T-cell (primary cell): Measurements from ENCODE around the gene LTBP2. TPM values are rescaled to one million over a fixed set of nuclear protein-coding genes. Genes with fewer than 3 reads are reported as not detected.
A peak's percentile ranks its signal among the peaks of the same experiment; 100 is the strongest.

Experiments
- ATAC-seq, 4 experiments: fragments of 200-7000 bp in 3 of 4; fragments of 150-1000 bp in 1 of 4; cut with Tn5 transposase; replicated peaks in 1 of 4; 1 replicate in 3 of 4; 2 replicates in 1 of 4; pipeline ENCODE4 v1.10.0; 2021; ENCODE audit warnings: moderate library complexity in 3 of 4, mild to moderate bottlenecking in 2 of 4, moderate number of reproducible peaks in 1 of 4
- CTCF ChIA-PET, 2 donors: fragments of 300-600 bp; sonication (Branson Sonifier 250); formaldehyde crosslinking; loops; one replicate each; lab custom pipeline; 2022; ENCODE audit warnings: antibody characterized with exemption in 2 of 2; lab: Charles Lee
- POLR2A ChIA-PET, 2 donors: fragments of 300-600 bp; sonication (Branson Sonifier 250); formaldehyde crosslinking; loops; one replicate each; lab custom pipeline; 2022; ENCODE audit warnings: antibody characterized with exemption in 2 of 2; lab: Charles Lee
- DNase-seq, 35 experiments: peaks; one replicate each; pipeline versions ENCODE4 v3.0.0 to v3.0.0-alpha.2; 2013 to 2023
- H3K27ac ChIP-seq: one replicate; pipeline ENCODE4 v1.5.1; 2013; ENCODE audit warnings: low read length
- H3K27me3 ChIP-seq, 2 experiments: replicated peaks in 1 of 2; 1 replicate in 1 of 2; 2 replicates in 1 of 2; pipeline versions ENCODE4 v1.6.1 to v1.7.0; 2013; ENCODE audit warnings: low read length in 1 of 2, mixed read lengths in 1 of 2; ENCODE audit not compliant: control insufficient read depth in 2 of 2, insufficient read depth in 2 of 2; ENCODE audit errors: extremely low read depth in 1 of 2
- H3K36me3 ChIP-seq, 2 donors: 1 replicate in 1 of 2; 2 replicates in 1 of 2; pipeline versions ENCODE4 v1.6.1 to v1.7.0; 2013; ENCODE audit warnings: low read length in 1 of 2; ENCODE audit not compliant: control insufficient read depth in 2 of 2, insufficient read depth in 1 of 2; ENCODE audit errors: extremely low read depth in 1 of 2
- H3K4me1 ChIP-seq, 2 experiments: 1 replicate in 1 of 2; 2 replicates in 1 of 2; pipeline versions ENCODE4 v1.6.1 to v1.7.0; 2013; ENCODE audit warnings: low read length in 2 of 2, mixed read lengths in 1 of 2; ENCODE audit not compliant: insufficient read depth in 2 of 2, control insufficient read depth in 1 of 2; ENCODE audit errors: extremely low read depth in 1 of 2
- H3K4me3 ChIP-seq, 2 donors: 1 replicate in 1 of 2; 2 replicates in 1 of 2; pipeline versions ENCODE4 v1.5.1 to v1.7.0; 2013; ENCODE audit warnings: mild to moderate bottlenecking in 2 of 2, low read length in 1 of 2, moderate library complexity in 1 of 2; ENCODE audit not compliant: control insufficient read depth in 1 of 2; ENCODE audit errors: extremely low read depth in 1 of 2
- H3K9me3 ChIP-seq: 2 replicates; pipeline ENCODE4 v1.7.0; 2013
- H3K27ac Mint-ChIP-seq, 2 donors: one replicate each; pipeline ENCODE4 v1.8.0; 2020 to 2021; ENCODE audit warnings: mild to moderate bottlenecking in 2 of 2, mixed read lengths in 2 of 2
- H3K27me3 Mint-ChIP-seq, 2 donors: one replicate each; pipeline ENCODE4 v1.8.0; 2021 to 2022; ENCODE audit warnings: mixed read lengths in 2 of 2
- H3K36me3 Mint-ChIP-seq: one replicate; pipeline ENCODE4 v1.8.0; 2021; ENCODE audit warnings: mixed read lengths
- H3K4me1 Mint-ChIP-seq, 3 donors: one replicate each; pipeline ENCODE4 v1.8.0; 2020 to 2022; ENCODE audit warnings: mixed read lengths in 3 of 3, mild to moderate bottlenecking in 1 of 3
- H3K4me3 Mint-ChIP-seq, 3 donors: one replicate each; pipeline ENCODE4 v1.8.0; 2020 to 2022; ENCODE audit warnings: mild to moderate bottlenecking in 3 of 3, mixed read lengths in 3 of 3, moderate library complexity in 3 of 3
- H3K9me3 Mint-ChIP-seq, 3 donors: one replicate each; pipeline ENCODE4 v1.8.0; 2020 to 2022; ENCODE audit warnings: mixed read lengths in 3 of 3
- WGBS: methylation state at CpG from one replicate; pipeline ENCODE4 v1.1.5; 2013; ENCODE audit warnings: missing lambda C conversion rate; ENCODE audit not compliant: insufficient coverage; 5-methylcytosine and 5-hydroxymethylcytosine counted together
- total RNA-seq, 35 experiments: library from RNA in 6 of 35; stranded (reverse) in 6 of 35; fragments of 120-200 nt in 1 of 35; gene quantifications; one replicate each; pipeline versions ENCODE4 v1.2.1 to v1.2.4 and lab custom pipeline; 2013 to 2026

LTBP2 gene
- total RNA-seq, 5 donors from 2014 or later (not counting 1 experiment from before 2014, with no cell fraction given), result 0.39 to 1.7 (median 1.1) TPM

DNA sequence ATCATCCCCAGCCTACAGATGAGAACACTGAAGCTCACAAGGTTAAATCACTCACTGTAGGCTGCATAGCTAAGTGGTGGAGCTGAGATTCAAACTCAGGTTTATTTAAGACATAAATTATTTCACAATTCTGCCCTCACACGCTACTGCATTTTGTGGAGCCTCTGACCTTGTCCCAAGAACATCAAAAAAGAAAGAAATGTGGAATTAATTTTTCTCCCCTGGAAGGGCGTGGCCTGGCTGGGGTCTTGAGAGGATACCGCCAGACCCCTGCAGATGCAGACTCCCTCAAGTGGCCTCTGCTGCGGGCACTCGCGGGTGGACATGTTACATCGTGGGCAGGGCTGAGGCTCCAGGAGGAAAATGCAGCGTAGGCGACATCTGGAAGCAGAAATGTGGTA, 40.6 kb downstream of the LTBP2 start:
- no peak overlapping the region for H3K27ac Mint-ChIP-seq

DNA sequence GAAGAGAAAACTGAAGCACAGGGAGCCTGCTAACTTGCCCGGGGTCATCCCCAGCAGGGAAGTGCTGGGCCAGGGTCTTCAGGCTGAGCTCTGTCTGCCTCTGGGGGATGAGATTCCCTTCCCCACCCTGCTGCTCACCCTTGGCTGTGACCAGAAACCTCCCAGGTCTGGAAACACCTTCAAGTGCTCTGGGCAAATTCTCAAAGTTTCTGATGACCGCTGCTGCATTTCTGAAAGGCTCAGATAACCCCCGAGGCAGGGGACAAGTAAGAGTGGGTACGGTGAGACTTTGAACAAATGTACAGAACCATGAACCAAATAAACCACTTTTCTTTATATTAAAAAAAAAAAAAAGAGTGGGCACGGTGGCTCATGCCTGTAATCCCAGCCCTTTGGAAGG, 41.3 kb downstream of the LTBP2 start:
- H3K4me3 ChIP-seq, result no peak overlapping the region
- Mint-ChIP-seq H3K4me1 (peaks cover 22 to 39% (median 35%) of the 10 kb centered on the region in 3 donors), H3K4me3 (no peak overlapping the region), H3K27me3 (peaks cover 0 to 19% of the 10 kb centered on the region in 2 donors), H3K27ac (no peak overlapping the region), H3K9me3 (no peaks in the 10 kb centered on the region), H3K36me3 (no peaks in the 10 kb centered on the region)
- peaks cover 0 to 66% of the 10 kb centered on the region in 2 experiments for H3K27me3 ChIP-seq
- WGBS, result no CpG with 5 or more reads among the region's 5 CpGs
- peaks cover 13 to 39% of the 10 kb centered on the region in 2 experiments for H3K4me1 ChIP-seq
- ChIA-PET POLR2A (no interaction called here), CTCF (no interaction called here)
- no peak for ATAC-seq
- H3K9me3 ChIP-seq, result no peaks in the 10 kb centered on the region
- DNase-seq, result no peak
- H3K36me3 ChIP-seq, result no peaks in the 10 kb centered on the region
- H3K27ac ChIP-seq, result no peak overlapping the region

More for the DNA sequence above, 40.6 kb downstream of the LTBP2 start:
- Mint-ChIP-seq H3K36me3 (no peaks in the 10 kb centered on the region), H3K4me1 (peaks cover 22 to 39% (median 35%) of the 10 kb centered on the region in 3 donors), H3K4me3 (peak overlapping the region in 1 of 3 donors; percentile 58), H3K27me3 (peaks cover 0 to 17% of the 10 kb centered on the region in 2 donors), H3K9me3 (no peaks in the 10 kb centered on the region)
- Histone ChIP-seq H3K27ac (no peak overlapping the region), H3K4me3 (no peak overlapping the region), H3K36me3 (no peaks in the 10 kb centered on the region), H3K4me1 (peaks cover 13 to 39% of the 10 kb centered on the region in 2 experiments), H3K9me3 (no peaks in the 10 kb centered on the region), H3K27me3 (peaks cover 0 to 65% of the 10 kb centered on the region in 2 experiments)
- POLR2A ChIA-PET, result interaction anchor here in 1 of 2 donors (0.5 to 0.7 kb wide), 2 partner anchors 16 to 736 kb away, joined by 3 read pairs; no protein-coding TSS in a partner anchor
- ATAC-seq (no peak), DNase-seq (no peak)
- CTCF ChIA-PET, result no interaction called here
- 17% methylated on average over 4 of the region's 9 CpGs for WGBS

DNA sequence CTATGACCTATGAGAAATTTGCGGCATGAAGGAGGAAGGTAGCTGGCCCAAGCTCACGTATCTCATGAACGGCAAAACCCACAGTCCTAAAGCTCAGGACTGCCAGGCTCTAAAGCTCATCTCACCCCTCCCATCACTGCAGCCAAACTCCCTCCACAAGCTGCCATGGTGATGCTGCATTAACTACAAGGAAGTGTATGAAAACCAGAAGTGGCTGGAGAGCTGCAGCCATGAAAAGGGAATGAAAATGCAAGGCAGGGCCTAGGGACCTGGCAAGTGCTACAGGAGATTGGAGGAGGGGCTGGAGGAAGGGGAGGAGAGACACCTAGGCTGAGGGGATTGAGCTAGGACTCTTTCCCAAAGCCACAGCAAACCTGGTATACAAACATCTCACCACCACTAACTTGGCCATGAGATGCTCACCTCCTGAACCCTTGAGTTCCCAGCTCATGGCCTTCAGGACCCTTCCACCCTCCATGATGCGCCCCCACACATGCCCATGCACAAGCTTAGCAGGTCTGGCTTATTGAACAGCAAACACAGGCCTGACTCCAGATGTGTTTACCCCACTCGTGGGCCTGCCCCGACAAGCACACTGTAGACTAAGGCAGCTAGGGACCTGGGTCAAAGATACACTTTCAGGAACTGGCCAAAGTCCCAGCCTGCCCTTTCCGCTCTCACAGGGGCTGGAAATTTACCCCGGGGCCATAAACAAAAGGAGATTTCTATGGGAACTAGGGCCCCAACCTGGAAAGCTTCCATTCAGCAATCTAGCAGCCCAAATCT, 42.0 kb downstream of the LTBP2 start:
- H3K9me3 Mint-ChIP-seq, result no peaks in the 10 kb centered on the region
- peaks cover 22 to 39% (median 35%) of the 10 kb centered on the region in 3 donors for H3K4me1 Mint-ChIP-seq
- DNase-seq, result no peak
- no peaks in the 10 kb centered on the region for H3K9me3 ChIP-seq
- no peak overlapping the region for H3K4me3 ChIP-seq
- H3K27me3 ChIP-seq, result peaks cover 0 to 62% of the 10 kb centered on the region in 2 experiments
- no peaks in the 10 kb centered on the region for H3K36me3 Mint-ChIP-seq
- ChIA-PET CTCF (no interaction called here), POLR2A (interaction anchor here in 1 of 2 donors (0.7 kb wide), 1 partner anchor 1305 kb away, joined by 3 read pairs; no protein-coding TSS in a partner anchor)
- no peak overlapping the region for H3K4me3 Mint-ChIP-seq
- H3K27ac Mint-ChIP-seq, result no peak overlapping the region
- peaks cover 0 to 20% of the 10 kb centered on the region in 2 donors for H3K27me3 Mint-ChIP-seq
- no peak for ATAC-seq
- no peaks in the 10 kb centered on the region for H3K36me3 ChIP-seq
- H3K27ac ChIP-seq, result no peak overlapping the region
- H3K4me1 ChIP-seq, result peaks cover 13 to 37% of the 10 kb centered on the region in 2 experiments
- WGBS, result 95% methylated on average over 6 of the region's 8 CpGs

DNA sequence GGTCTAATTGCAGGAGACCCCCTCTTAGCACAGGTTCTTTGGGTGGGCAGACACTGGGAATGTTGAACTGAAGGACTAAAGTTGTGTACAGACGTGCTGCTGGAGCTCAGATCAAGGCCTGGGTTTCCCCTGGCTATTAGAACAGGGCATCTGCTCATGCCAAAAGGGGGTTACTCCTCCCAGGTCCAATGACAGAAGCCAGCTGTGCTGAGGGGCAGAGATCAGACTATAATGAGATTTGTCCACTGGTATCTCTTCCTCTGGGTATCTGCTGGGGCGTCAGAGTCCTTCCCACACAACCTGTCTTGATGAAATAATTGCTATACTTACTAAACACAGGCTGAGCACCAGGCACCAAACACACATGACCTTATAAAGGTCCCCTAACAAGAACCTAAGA, 42.6 kb downstream of the LTBP2 start:
- Histone ChIP-seq H3K4me1 (peaks cover 13 to 30% of the 10 kb centered on the region in 2 experiments), H3K27me3 (peaks cover 0 to 60% of the 10 kb centered on the region in 2 experiments), H3K36me3 (no peaks in the 10 kb centered on the region), H3K4me3 (no peak overlapping the region), H3K9me3 (no peaks in the 10 kb centered on the region), H3K27ac (no peak overlapping the region)
- Mint-ChIP-seq H3K9me3 (no peaks in the 10 kb centered on the region), H3K4me1 (peaks cover 21 to 33% (median 30%) of the 10 kb centered on the region in 3 donors), H3K27me3 (peaks cover 0 to 24% of the 10 kb centered on the region in 2 donors), H3K36me3 (no peaks in the 10 kb centered on the region), H3K27ac (no peak overlapping the region), H3K4me3 (no peak overlapping the region)
- no peak for ATAC-seq
- DNase-seq, result no peak
- 75% methylated on average over 2 of the region's 2 CpGs for WGBS
- ChIA-PET CTCF (no interaction called here), POLR2A (no interaction called here)

DNA sequence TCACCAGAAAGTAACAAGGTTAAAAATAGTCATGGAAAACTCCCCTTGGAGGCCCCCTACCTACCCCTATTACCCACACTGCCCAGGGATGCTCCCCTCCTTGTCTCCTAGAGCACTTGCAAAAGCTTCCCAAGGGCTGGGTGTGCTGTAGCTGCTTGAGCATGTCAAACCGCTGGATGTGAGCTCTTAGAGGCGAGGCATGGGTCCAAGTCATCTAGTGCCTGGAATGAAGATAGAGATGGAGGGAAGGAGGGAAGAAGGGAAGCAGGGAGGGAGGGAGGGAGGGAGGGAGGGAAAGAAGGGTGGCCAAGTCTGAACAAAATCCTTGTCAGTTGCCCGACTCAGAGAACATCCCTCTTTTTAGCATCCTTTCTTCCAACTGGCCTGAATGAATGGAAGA, 43.1 kb downstream of the LTBP2 start:
- CTCF ChIA-PET, result no interaction called here
- ATAC-seq, result no peak
- Mint-ChIP-seq H3K9me3 (no peaks in the 10 kb centered on the region), H3K27ac (no peak overlapping the region), H3K4me1 (peaks cover 17 to 28% (median 25%) of the 10 kb centered on the region in 3 donors), H3K4me3 (no peak overlapping the region), H3K27me3 (peaks cover 0 to 24% of the 10 kb centered on the region in 2 donors), H3K36me3 (no peaks in the 10 kb centered on the region)
- Histone ChIP-seq H3K36me3 (no peaks in the 10 kb centered on the region), H3K27me3 (peaks cover 0 to 60% of the 10 kb centered on the region in 2 experiments), H3K4me1 (peaks cover 10 to 26% of the 10 kb centered on the region in 2 experiments), H3K27ac (no peak overlapping the region), H3K9me3 (no peaks in the 10 kb centered on the region), H3K4me3 (no peak overlapping the region)
- WGBS, result 100% methylated on average over 1 of the region's 3 CpGs
- DNase-seq, result no peak
- POLR2A ChIA-PET, result no interaction called here

DNA sequence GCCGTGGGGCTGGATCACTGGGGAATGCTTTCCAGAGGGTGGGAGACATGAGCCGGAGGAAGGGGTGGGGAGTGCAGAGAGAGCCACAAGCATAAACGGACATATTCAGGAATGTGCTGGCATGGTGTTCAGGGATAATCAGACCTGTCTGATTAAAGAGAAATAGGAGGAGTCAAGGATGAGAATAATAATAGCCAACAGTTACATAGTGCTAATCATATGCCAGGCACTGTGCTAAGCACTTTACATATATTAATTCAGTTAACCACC, 43.7 kb downstream of the LTBP2 start:
- Histone ChIP-seq H3K4me3 (no peak overlapping the region), H3K27ac (no peak overlapping the region), H3K9me3 (no peaks in the 10 kb centered on the region), H3K27me3 (peaks cover 0 to 58% of the 10 kb centered on the region in 2 experiments), H3K4me1 (peaks cover 8 to 20% of the 10 kb centered on the region in 2 experiments), H3K36me3 (no peaks in the 10 kb centered on the region)
- Mint-ChIP-seq H3K27me3 (peaks cover 0 to 24% of the 10 kb centered on the region in 2 donors), H3K9me3 (no peaks in the 10 kb centered on the region), H3K4me1 (peaks cover 11 to 22% (median 19%) of the 10 kb centered on the region in 3 donors), H3K4me3 (no peak overlapping the region), H3K27ac (no peak overlapping the region), H3K36me3 (no peaks in the 10 kb centered on the region)
- ChIA-PET POLR2A (no interaction called here), CTCF (no interaction called here)
- DNase-seq, result no peak
- WGBS, result no CpG with 5 or more reads among the region's 3 CpGs
- ATAC-seq, result no peak
